Endothelial cell of umbilical vein (primary cell): ENCODE data around the gene MACROD2.

Source experiments
- CTCF ChIP-seq, 2 donors: IDR thresholded peaks; 1 replicate in 1 of 2; 2 replicates in 1 of 2; pipeline ENCODE4 v1.5.1; 2011; ENCODE audit warnings: low read length in 2 of 2, mild to moderate bottlenecking in 2 of 2, moderate library complexity in 2 of 2, control low read depth in 1 of 2, inconsistent platforms in 1 of 2, low read depth in 1 of 2; ENCODE audit not compliant: insufficient read depth in 1 of 2; ENCODE audit errors: extremely low read depth in 1 of 2
- EZH2 ChIP-seq: IDR thresholded peaks from 2 replicates; pipeline ENCODE4 v1.6.1; 2012; ENCODE audit warnings: borderline replicate concordance, low read depth, mild to moderate bottlenecking, moderate library complexity, low read length, inconsistent platforms; ENCODE audit not compliant: severe bottlenecking
- POLR2A ChIP-seq: IDR thresholded peaks from 2 replicates; pipeline ENCODE4 v1.6.1; 2012; ENCODE audit warnings: low read depth, mild to moderate bottlenecking, control low read depth, low read length
- POLR2AphosphoS5 ChIP-seq: IDR thresholded peaks from 2 replicates; pipeline ENCODE4 v1.6.1; 2012; ENCODE audit warnings: low read depth, mild to moderate bottlenecking, control low read depth, low read length, moderate library complexity; ENCODE audit not compliant: insufficient read depth

DNA sequence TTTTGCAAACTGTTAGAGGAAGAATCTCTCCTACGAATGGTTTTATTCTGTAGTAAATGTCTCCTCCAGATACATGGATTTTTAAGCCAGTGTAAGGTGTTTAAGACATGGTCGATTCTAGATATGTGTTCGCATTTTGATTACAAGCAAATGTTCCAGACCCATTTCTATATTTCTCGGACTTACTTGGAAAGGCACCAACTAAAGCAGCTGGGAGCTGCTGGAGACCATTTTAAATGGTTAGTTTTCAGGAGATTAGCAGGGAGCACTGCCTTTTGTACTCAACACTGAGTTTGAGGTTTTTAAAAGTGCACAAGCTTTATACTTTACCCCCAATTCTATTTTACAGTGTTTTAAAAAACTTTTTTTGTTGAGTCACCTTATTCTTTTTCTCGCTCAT, 1720.9 kb downstream of the MACROD2 start:
- TF ChIP-seq CTCF (IDR thresholded peaks at IDR 0.05; ENCODE audit: extremely low read depth in 1 of 2, insufficient read depth in 1 of 2, low read depth in 1 of 2, low read length in 2 of 2) (no peak), POLR2A (no peak), EZH2 (no peak), POLR2AphosphoS5 (no peak)
